Liver (tissue), 9 donors: Measurements from ENCODE around the gene HMGB4. TPM values are rescaled to one million over a fixed set of nuclear protein-coding genes. Genes with fewer than 3 reads are reported as not detected.

ENCODE experiments used
- DNase-seq: peaks from one replicate; pipeline ENCODE4 v3.0.0-alpha.2; 2017; ENCODE audit warnings: low spot score
- H3K27ac ChIP-seq, 2 donors: one replicate each; pipeline ENCODE4 v1.7.0; 2013; ENCODE audit warnings: inconsistent platforms in 2 of 2, low read length in 2 of 2, control low read depth in 1 of 2, low read depth in 1 of 2, mild to moderate bottlenecking in 1 of 2
- H3K27me3 ChIP-seq, 4 donors: one replicate each; pipeline versions ENCODE4 v1.6.1 to v1.7.0; 2013; ENCODE audit warnings: low read length in 3 of 4, inconsistent platforms in 1 of 4, mild to moderate bottlenecking in 1 of 4, moderate library complexity in 1 of 4; ENCODE audit not compliant: control insufficient read depth in 4 of 4, insufficient read depth in 4 of 4
- H3K36me3 ChIP-seq, 4 donors: one replicate each; pipeline versions ENCODE4 v1.6.1 to v1.7.0; 2013; ENCODE audit warnings: low read length in 3 of 4, mild to moderate bottlenecking in 3 of 4, low read depth in 1 of 4, moderate library complexity in 1 of 4; ENCODE audit not compliant: control insufficient read depth in 4 of 4, insufficient read depth in 3 of 4
- H3K4me1 ChIP-seq, 4 donors: one replicate each; pipeline versions ENCODE4 v1.6.1 to v1.7.0; 2013; ENCODE audit warnings: low read length in 3 of 4, mild to moderate bottlenecking in 3 of 4, moderate library complexity in 1 of 4; ENCODE audit not compliant: control insufficient read depth in 4 of 4, insufficient read depth in 4 of 4
- H3K4me3 ChIP-seq, 3 donors: one replicate each; pipeline versions ENCODE4 v1.6.1 to v1.7.0; 2013; ENCODE audit warnings: low read length in 3 of 3, control low read depth in 1 of 3, low read depth in 1 of 3, mild to moderate bottlenecking in 1 of 3
- H3K9ac ChIP-seq, 2 donors: one replicate each; pipeline ENCODE4 v1.7.0; 2013; ENCODE audit warnings: low read length in 2 of 2, mild to moderate bottlenecking in 2 of 2, moderate library complexity in 2 of 2, control low read depth in 1 of 2, low read depth in 1 of 2
- H3K9me3 ChIP-seq, 4 donors: one replicate each; pipeline versions ENCODE4 v1.6.1 to v1.7.0; 2013; ENCODE audit warnings: low read length in 3 of 4; ENCODE audit not compliant: control insufficient read depth in 4 of 4
- EGR1 ChIP-seq, 2 donors: IDR thresholded peaks; 2 replicates each; pipeline ENCODE4 v1.6.1; 2016 to 2018; ENCODE audit warnings: antibody characterized with exemption in 2 of 2, low read depth in 2 of 2
- FOXA2 ChIP-seq: IDR thresholded peaks from 2 replicates; pipeline ENCODE4 v1.6.1; 2016; ENCODE audit warnings: antibody characterized with exemption
- HNF4A ChIP-seq, 2 donors: conservative IDR thresholded peaks; 2 replicates each; pipeline ENCODE4 v1.6.1; 2016; ENCODE audit warnings: antibody characterized with exemption in 2 of 2, mild to moderate bottlenecking in 2 of 2
- NR2F2 ChIP-seq: IDR thresholded peaks from 2 replicates; pipeline ENCODE4 v1.6.1; 2016; ENCODE audit warnings: antibody characterized with exemption
- RXRA ChIP-seq, 2 donors: IDR thresholded peaks; 2 replicates each; pipeline ENCODE4 v1.6.1; 2017 to 2018; ENCODE audit warnings: antibody characterized with exemption in 2 of 2, mild to moderate bottlenecking in 1 of 2
- SP1 ChIP-seq: IDR thresholded peaks from 2 replicates; pipeline ENCODE4 v1.6.1; 2018; ENCODE audit warnings: antibody characterized with exemption, mild to moderate bottlenecking
- TAF1 ChIP-seq: conservative IDR thresholded peaks from 2 replicates; pipeline ENCODE4 v1.6.1; 2016; ENCODE audit warnings: antibody characterized with exemption, mild to moderate bottlenecking
- YY1 ChIP-seq: IDR thresholded peaks from 2 replicates; pipeline ENCODE4 v1.6.1; 2016; ENCODE audit warnings: antibody characterized with exemption, mild to moderate bottlenecking
- WGBS: extraction: QIAGEN DNeasy Blood & Tissue Kit; methylation state at CpG from one replicate; pipeline ENCODE4 v1.1.7; 2013; 5-methylcytosine and 5-hydroxymethylcytosine counted together
- polyA plus RNA-seq, 2 donors: library from polyadenylated mRNA; stranded (reverse) in 1 of 2; unstranded in 1 of 2; fragments of 200-250 nt in 1 of 2; fragments of >200 nt in 1 of 2; fragmentation: Nextera tagmentation in 1 of 2; extraction: Ambion mirVana in 1 of 2; gene quantifications; one replicate each; pipeline versions ENCODE4 v1.2.1 to v1.2.3, GENCODE V29; 2013 to 2015
- total RNA-seq, 2 donors: library from RNA; depleted of rRNA; stranded (reverse); fragments of >200 nt; gene quantifications; one replicate each; pipeline ENCODE4 v1.2.3, GENCODE V29; 2014
- TF ChIP-seq, protein P1 (sequence below): IDR thresholded peaks from 2 replicates; pipeline ENCODE4 v1.6.1; 2016; ENCODE audit warnings: antibody characterized with exemption
- TF ChIP-seq, protein P2 (sequence below): IDR thresholded peaks from 2 replicates; pipeline ENCODE4 v1.6.1; 2016; ENCODE audit warnings: antibody characterized with exemption, mild to moderate bottlenecking
- TF ChIP-seq, protein P3 (sequence below): IDR thresholded peaks from 2 replicates; pipeline ENCODE4 v1.6.1; 2016; ENCODE audit warnings: antibody characterized with exemption
- TF ChIP-seq, protein P4 (sequence below): IDR thresholded peaks from 2 replicates; pipeline ENCODE4 v1.6.1; 2016; ENCODE audit warnings: antibody characterized with exemption
- donor health status: healthy.
- donor health status: healthy.
- donor health status: healthy.
- donor health status: healthy.
- donor health status: healthy.

HMGB4 gene
- total and polyA plus RNA-seq, 4 donors, result not detected

DNA sequence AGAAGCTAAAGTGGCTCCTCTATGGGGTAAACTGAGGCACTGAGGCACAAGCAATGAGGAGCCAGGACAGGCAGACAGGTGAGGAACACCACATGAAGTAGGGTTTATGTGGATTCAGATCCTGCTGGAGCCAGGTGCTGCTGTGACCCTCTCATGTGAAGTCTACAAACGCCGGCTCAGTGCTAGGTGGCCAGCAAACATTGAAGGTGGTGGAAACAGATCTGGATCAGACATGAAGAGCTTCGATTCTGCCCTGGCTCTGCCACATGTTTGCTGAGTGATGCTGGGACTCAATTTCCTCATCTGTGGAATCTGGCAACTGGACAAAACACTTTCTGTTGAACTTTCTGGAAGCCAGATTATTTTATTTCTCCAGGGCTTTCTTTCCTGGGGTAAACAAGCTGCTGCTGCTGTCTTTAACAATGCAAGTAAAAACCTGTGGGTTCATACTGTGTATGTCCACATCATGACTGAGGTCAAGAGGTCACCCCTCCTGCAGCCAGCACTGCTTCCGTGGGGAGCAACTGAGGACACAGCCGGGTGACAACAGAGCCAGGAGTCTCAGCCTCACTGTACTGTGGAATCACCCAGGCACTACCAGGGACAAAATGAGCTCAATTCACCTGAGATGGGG, 33.3 kb downstream of the HMGB4 start:
- H3K27me3 ChIP-seq, result no peaks in the 10 kb centered on the region
- no peak for DNase-seq
- 47% methylated on average over 5 of the region's 5 CpGs for WGBS
- no peaks in the 10 kb centered on the region for H3K36me3 ChIP-seq
- TF ChIP-seq HNF4A (conservative IDR thresholded peaks at IDR 0.05) (peak in 1 of 2 donors; percentile 8), FOXA2 (no peak), RXRA (IDR thresholded peaks at IDR 0.05) (peak; percentile 54 to 61)
- no peaks in the 10 kb centered on the region for H3K9me3 ChIP-seq
- no peak overlapping the region for H3K9ac ChIP-seq
- H3K27ac ChIP-seq, result no peak overlapping the region
- H3K4me1 ChIP-seq, result peaks cover 0 to 2% (median under 1%) of the 10 kb centered on the region in 4 donors
- H3K4me3 ChIP-seq, result no peak overlapping the region

DNA sequence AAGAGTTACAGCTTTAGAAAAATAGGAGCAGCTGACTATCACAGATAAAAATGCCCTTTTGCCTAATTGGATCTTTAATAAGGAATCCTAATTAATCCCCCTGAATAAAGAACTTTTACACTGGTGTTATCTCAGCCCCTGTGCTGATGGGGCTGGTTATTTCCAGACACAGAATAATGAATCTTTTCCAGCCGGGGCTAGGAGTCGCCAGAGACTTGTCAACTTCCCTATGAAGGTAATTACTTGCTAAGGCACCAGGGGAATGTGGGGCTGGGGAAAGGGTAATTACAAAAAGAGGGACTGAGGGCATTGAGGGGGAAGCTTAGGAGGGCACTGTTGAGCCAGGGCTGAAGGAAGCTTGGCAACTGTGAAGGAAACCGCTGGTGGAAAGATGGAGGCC, 34.5 kb downstream of the HMGB4 start:
- H3K9me3 ChIP-seq, result no peaks in the 10 kb centered on the region
- no peak overlapping the region for H3K27ac ChIP-seq
- peaks cover 0 to 11% (median 9%) of the 10 kb centered on the region in 4 donors for H3K4me1 ChIP-seq
- DNase-seq, result no peak
- H3K4me3 ChIP-seq, result no peak overlapping the region
- H3K9ac ChIP-seq, result no peak overlapping the region
- H3K27me3 ChIP-seq, result no peaks in the 10 kb centered on the region
- H3K36me3 ChIP-seq, result no peaks in the 10 kb centered on the region
- 75% methylated on average over 3 of the region's 3 CpGs for WGBS
- TF ChIP-seq EGR1 (IDR thresholded peaks at IDR 0.05; ENCODE audit: low read depth in 2 of 2), result no peak
- no peak for TF ChIP-seq HNF4A (conservative IDR thresholded peaks at IDR 0.05)
- no peak for TF ChIP-seq NR2F2
- TF ChIP-seq, protein P1, sequence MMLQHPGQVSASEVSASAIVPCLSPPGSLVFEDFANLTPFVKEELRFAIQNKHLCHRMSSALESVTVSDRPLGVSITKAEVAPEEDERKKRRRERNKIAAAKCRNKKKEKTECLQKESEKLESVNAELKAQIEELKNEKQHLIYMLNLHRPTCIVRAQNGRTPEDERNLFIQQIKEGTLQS, result no peak
- TF ChIP-seq YY1, result no peak
- TF ChIP-seq TAF1, result no peak
- TF ChIP-seq, protein P2, sequence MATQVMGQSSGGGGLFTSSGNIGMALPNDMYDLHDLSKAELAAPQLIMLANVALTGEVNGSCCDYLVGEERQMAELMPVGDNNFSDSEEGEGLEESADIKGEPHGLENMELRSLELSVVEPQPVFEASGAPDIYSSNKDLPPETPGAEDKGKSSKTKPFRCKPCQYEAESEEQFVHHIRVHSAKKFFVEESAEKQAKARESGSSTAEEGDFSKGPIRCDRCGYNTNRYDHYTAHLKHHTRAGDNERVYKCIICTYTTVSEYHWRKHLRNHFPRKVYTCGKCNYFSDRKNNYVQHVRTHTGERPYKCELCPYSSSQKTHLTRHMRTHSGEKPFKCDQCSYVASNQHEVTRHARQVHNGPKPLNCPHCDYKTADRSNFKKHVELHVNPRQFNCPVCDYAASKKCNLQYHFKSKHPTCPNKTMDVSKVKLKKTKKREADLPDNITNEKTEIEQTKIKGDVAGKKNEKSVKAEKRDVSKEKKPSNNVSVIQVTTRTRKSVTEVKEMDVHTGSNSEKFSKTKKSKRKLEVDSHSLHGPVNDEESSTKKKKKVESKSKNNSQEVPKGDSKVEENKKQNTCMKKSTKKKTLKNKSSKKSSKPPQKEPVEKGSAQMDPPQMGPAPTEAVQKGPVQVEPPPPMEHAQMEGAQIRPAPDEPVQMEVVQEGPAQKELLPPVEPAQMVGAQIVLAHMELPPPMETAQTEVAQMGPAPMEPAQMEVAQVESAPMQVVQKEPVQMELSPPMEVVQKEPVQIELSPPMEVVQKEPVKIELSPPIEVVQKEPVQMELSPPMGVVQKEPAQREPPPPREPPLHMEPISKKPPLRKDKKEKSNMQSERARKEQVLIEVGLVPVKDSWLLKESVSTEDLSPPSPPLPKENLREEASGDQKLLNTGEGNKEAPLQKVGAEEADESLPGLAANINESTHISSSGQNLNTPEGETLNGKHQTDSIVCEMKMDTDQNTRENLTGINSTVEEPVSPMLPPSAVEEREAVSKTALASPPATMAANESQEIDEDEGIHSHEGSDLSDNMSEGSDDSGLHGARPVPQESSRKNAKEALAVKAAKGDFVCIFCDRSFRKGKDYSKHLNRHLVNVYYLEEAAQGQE, result no peak

DNA sequence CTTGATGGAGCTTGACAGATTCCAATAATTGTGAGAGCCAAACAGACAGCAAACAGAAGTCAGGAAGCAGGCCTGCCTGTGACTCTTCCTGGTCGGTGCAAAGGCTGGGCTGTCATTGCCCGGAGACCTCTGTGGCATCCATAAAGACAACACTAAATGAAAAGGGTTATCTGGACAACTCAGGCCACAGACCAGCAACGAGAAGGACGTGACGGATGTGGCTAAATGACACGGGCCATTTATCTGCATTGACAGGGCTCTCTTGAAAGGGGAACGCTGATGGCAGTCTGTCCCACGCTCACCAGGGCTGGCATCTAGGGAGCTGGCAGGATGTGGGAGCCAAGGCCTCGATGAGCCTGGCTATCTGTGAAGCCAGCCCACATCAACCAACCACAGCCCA, 35.0 kb downstream of the HMGB4 start:
- no peak for TF ChIP-seq SP1
- Histone ChIP-seq H3K27ac (no peak overlapping the region), H3K4me3 (no peak overlapping the region), H3K36me3 (no peaks in the 10 kb centered on the region), H3K4me1 (peaks cover 0 to 12% (median 9%) of the 10 kb centered on the region in 4 donors), H3K27me3 (no peaks in the 10 kb centered on the region), H3K9ac (no peak overlapping the region), H3K9me3 (no peaks in the 10 kb centered on the region)
- WGBS, result 77% methylated on average over 9 of the region's 9 CpGs
- DNase-seq, result no peak

DNA sequence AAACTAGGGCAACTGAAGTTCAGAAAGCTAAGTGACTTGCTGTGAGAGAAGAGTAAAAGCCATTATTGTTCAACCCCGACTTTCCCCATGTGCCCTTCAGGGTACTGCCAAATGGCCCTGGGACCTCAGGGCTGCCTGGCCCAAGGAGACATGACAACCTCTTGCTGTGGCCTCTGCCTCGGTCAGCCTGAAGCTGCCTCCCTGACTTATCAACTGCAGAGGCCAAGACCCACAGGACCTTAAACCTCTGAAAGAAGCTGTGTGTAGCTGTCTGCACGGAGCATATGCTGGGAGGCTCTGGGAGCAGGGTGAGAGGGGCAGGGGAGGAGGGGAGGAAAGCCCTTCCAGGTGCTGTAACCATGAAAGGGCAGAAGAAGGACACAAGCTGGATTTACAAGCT, 35.9 kb downstream of the HMGB4 start:
- no peak overlapping the region for H3K27ac ChIP-seq
- no peaks in the 10 kb centered on the region for H3K36me3 ChIP-seq
- WGBS, result 79% methylated on average over 3 of the region's 3 CpGs
- H3K4me3 ChIP-seq, result no peak overlapping the region
- peak; percentile 28 for DNase-seq
- H3K9me3 ChIP-seq, result no peaks in the 10 kb centered on the region
- no peaks in the 10 kb centered on the region for H3K27me3 ChIP-seq
- H3K4me1 ChIP-seq, result peaks cover 0 to 12% (median 9%) of the 10 kb centered on the region in 4 donors
- no peak overlapping the region for H3K9ac ChIP-seq
- TF ChIP-seq HNF4A (conservative IDR thresholded peaks at IDR 0.05) (no peak), YY1 (no peak), SP1 (no peak), RXRA (IDR thresholded peaks at IDR 0.05) (no peak), EGR1 (IDR thresholded peaks at IDR 0.05; ENCODE audit: low read depth in 2 of 2) (no peak)
- TF ChIP-seq, protein P1, result no peak
- TF ChIP-seq, protein P3, sequence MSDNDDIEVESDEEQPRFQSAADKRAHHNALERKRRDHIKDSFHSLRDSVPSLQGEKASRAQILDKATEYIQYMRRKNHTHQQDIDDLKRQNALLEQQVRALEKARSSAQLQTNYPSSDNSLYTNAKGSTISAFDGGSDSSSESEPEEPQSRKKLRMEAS, result no peak
- TF ChIP-seq, protein P2, result no peak
- TF ChIP-seq, protein P4, sequence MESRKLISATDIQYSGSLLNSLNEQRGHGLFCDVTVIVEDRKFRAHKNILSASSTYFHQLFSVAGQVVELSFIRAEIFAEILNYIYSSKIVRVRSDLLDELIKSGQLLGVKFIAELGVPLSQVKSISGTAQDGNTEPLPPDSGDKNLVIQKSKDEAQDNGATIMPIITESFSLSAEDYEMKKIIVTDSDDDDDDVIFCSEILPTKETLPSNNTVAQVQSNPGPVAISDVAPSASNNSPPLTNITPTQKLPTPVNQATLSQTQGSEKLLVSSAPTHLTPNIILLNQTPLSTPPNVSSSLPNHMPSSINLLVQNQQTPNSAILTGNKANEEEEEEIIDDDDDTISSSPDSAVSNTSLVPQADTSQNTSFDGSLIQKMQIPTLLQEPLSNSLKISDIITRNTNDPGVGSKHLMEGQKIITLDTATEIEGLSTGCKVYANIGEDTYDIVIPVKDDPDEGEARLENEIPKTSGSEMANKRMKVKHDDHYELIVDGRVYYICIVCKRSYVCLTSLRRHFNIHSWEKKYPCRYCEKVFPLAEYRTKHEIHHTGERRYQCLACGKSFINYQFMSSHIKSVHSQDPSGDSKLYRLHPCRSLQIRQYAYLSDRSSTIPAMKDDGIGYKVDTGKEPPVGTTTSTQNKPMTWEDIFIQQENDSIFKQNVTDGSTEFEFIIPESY, result no peak
